Eye (tissue), 1 donor: ENCODE data around the gene DENND5A.

ENCODE experiments used
- DNase-seq: peaks from one replicate; pipeline ENCODE4 v3.0.0-alpha.2; 2015

The DENND5A gene

GRCh38 chr11:9265211-9266131, at the start of gene DENND5A:
TSS of gene DENND5A (minus strand) at chr11:9265350. CDS start at chr11:9265069, 281 bp downstream.
- peak; percentile 96 for DNase-seq

- peak; percentile 98 for DNase-seq
Measured at GRCh38 chr11:9314291-9315077, 49.3 kb upstream of the DENND5A start, which contains the start of gene TMEM41B. TSS of gene TMEM41B (minus strand) at chr11:9314593. CDS start at chr11:9314441, 152 bp downstream.

GRCh38 chr11:9313648-9314290, 48.6 kb upstream of the DENND5A start:
- no peak for DNase-seq

GRCh38 chr11:9310485-9311090, 45.4 kb upstream of the DENND5A start:
- peak; percentile 6 for DNase-seq

GRCh38 chr11:9304178-9304577, 39.0 kb upstream of the DENND5A start:
- DNase-seq, result no peak

- DNase-seq, result no peak
Measured at GRCh38 chr11:9302448-9302847, 37.3 kb upstream of the DENND5A start.

GRCh38 chr11:9301720-9302119, 36.6 kb upstream of the DENND5A start:
- no peak for DNase-seq

- no peak for DNase-seq
Measured at GRCh38 chr11:9293646-9294045, 28.5 kb upstream of the DENND5A start.

- no peak for DNase-seq
Measured at GRCh38 chr11:9285850-9286587, 20.9 kb upstream of the DENND5A start.

GRCh38 chr11:9280655-9281301, 15.6 kb upstream of the DENND5A start:
- no peak for DNase-seq

GRCh38 chr11:9277176-9277575, 12.0 kb upstream of the DENND5A start:
- DNase-seq, result no peak

GRCh38 chr11:9276571-9276970, 11.4 kb upstream of the DENND5A start:
- peak; percentile 35 for DNase-seq

GRCh38 chr11:9274499-9275258, 9.5 kb upstream of the DENND5A start:
- DNase-seq, result no peak

- no peak for DNase-seq
Measured at GRCh38 chr11:9273376-9274336, 8.5 kb upstream of the DENND5A start.

- DNase-seq, result no peak
Measured at GRCh38 chr11:9269492-9270013, 4.4 kb upstream of the DENND5A start.

- no peak for DNase-seq
Measured at GRCh38 chr11:9267680-9268079, 2.5 kb upstream of the DENND5A start.

GRCh38 chr11:9266926-9267325, 1.8 kb upstream of the DENND5A start:
- DNase-seq, result no peak

GRCh38 chr11:9266132-9266736, 1.1 kb upstream of the DENND5A start:
- no peak for DNase-seq
